Measurements from ENCODE around the gene LTBP1.
"Not testable (repeated sequence)": the region's sequence is repeated elsewhere in the genome, so short reads cannot be mapped to it uniquely, and the experiment has no call there.

LTBP1 gene

GRCh38 chr2:33408109-33408508, 461.4 kb downstream of the LTBP1 start:
- DNase-seq: no peak

GRCh38 chr2:33409417-33409955, 462.7 kb downstream of the LTBP1 start:
- no peak for DNase-seq

GRCh38 chr2:33411765-33412164, 465.0 kb downstream of the LTBP1 start:
- DNase-seq: no peak

- DNase-seq: peak in 1 of 2 donors; percentile 4
Measured at GRCh38 chr2:33412920-33413319, 466.2 kb downstream of the LTBP1 start.

GRCh38 chr2:33419581-33420200, 472.9 kb downstream of the LTBP1 start:
- no peak for DNase-seq

GRCh38 chr2:33420726-33421125, 474.0 kb downstream of the LTBP1 start:
- no peak for DNase-seq

- DNase-seq: no peak
Measured at GRCh38 chr2:33421820-33422219, 475.1 kb downstream of the LTBP1 start.

- no peak for DNase-seq
Measured at GRCh38 chr2:33425161-33425560, 478.4 kb downstream of the LTBP1 start.

GRCh38 chr2:33425586-33426031, 478.9 kb downstream of the LTBP1 start:
- no peak for DNase-seq

GRCh38 chr2:33426666-33427231, 480.0 kb downstream of the LTBP1 start:
- DNase-seq: no peak

- DNase-seq: no peak
Measured at GRCh38 chr2:33430077-33430476, 483.3 kb downstream of the LTBP1 start.

- DNase-seq: no peak
Measured at GRCh38 chr2:33430856-33431255, 484.1 kb downstream of the LTBP1 start.

GRCh38 chr2:33432871-33433270, 486.1 kb downstream of the LTBP1 start:
- DNase-seq: no peak

- no peak for DNase-seq
Measured at GRCh38 chr2:33433279-33434235, 486.8 kb downstream of the LTBP1 start.

- no peak for DNase-seq
Measured at GRCh38 chr2:33435518-33435917, 488.8 kb downstream of the LTBP1 start.

- DNase-seq: no peak
Measured at GRCh38 chr2:33436083-33436482, 489.3 kb downstream of the LTBP1 start.

- DNase-seq: no peak
Measured at GRCh38 chr2:33437297-33437696, 490.5 kb downstream of the LTBP1 start.

- DNase-seq: no peak
Measured at GRCh38 chr2:33437815-33438214, 491.1 kb downstream of the LTBP1 start.

GRCh38 chr2:33441235-33441810, 494.6 kb downstream of the LTBP1 start:
- peak; percentile 71 to 92 for DNase-seq

- DNase-seq: not testable (repeated sequence)
Measured at GRCh38 chr2:33442052-33442451, 495.3 kb downstream of the LTBP1 start.

- peak; percentile 18 to 77 for DNase-seq
Measured at GRCh38 chr2:33442528-33443079, 495.9 kb downstream of the LTBP1 start.

- no peak for DNase-seq
Measured at GRCh38 chr2:33443274-33443829, 496.6 kb downstream of the LTBP1 start.
